Panc1 (cell line): ENCODE results near the gene TMEM115. TPM values are rescaled to one million over a fixed set of nuclear protein-coding genes. Genes with fewer than 3 reads are reported as not detected.

ENCODE experiments used
- ATAC-seq: fragments of 200-7000 bp; cut with Tn5 transposase; 2 replicates; pipeline ENCODE4 v1.9.1; 2020; ENCODE audit warnings: mild to moderate bottlenecking, moderate library complexity
- BruUV-seq: library from RNA; stranded (reverse); fragments of 400-500 nt; replicated peaks from 2 replicates; lab custom pipeline; 2021; lab: Mats Ljungman, UMichigan
- CTCF ChIA-PET: fragments of 300-600 bp; sonication (Branson Sonifier 250); formaldehyde crosslinking; loops from one replicate; lab custom pipeline; 2022; ENCODE audit warnings: antibody characterized with exemption; lab: Charles Lee
- POLR2A ChIA-PET: fragments of 300-600 bp; sonication (Branson Sonifier 250); formaldehyde crosslinking; loops from one replicate; lab custom pipeline; 2022; ENCODE audit warnings: antibody characterized with exemption; lab: Charles Lee
- DNase-seq: peaks from one replicate; pipeline ENCODE4 v3.0.0-alpha.2; 2010; ENCODE audit warnings: low read depth, low spot score
- H3K27ac ChIP-seq: 2 replicates; pipeline ENCODE4 v1.5.1; 2011; ENCODE audit warnings: mild to moderate bottlenecking, low read length, inconsistent platforms
- H3K27me3 ChIP-seq: fragments of 200-500 bp; sonication (Bioruptor generic); 2 replicates; pipeline ENCODE4 v1.6.0; 2014; ENCODE audit warnings: low read length, inconsistent platforms; ENCODE audit not compliant: control insufficient read depth, insufficient read depth
- H3K36me3 ChIP-seq: fragments of 200-500 bp; sonication (Bioruptor generic); 2 replicates; pipeline ENCODE4 v1.5.1; 2014; ENCODE audit warnings: inconsistent platforms, mild to moderate bottlenecking, low read length, moderate library complexity; ENCODE audit not compliant: control insufficient read depth, insufficient read depth
- H3K4me1 ChIP-seq: 2 replicates; pipeline ENCODE4 v1.5.1; 2011; ENCODE audit warnings: inconsistent platforms, mild to moderate bottlenecking, low read length, moderate library complexity; ENCODE audit not compliant: control insufficient read depth, insufficient read depth
- H3K4me3 ChIP-seq, 2 experiments: 2 replicates each; pipeline ENCODE4 v1.5.1; 2011 to 2012; ENCODE audit warnings: low read depth in 2 of 2, low read length in 2 of 2, mild to moderate bottlenecking in 2 of 2, inconsistent platforms in 1 of 2, moderate library complexity in 1 of 2
- H3K9me3 ChIP-seq: fragments of 200-500 bp; sonication (Bioruptor generic); 2 replicates; pipeline ENCODE4 v1.5.1; 2014; ENCODE audit warnings: low read depth, mild to moderate bottlenecking, inconsistent platforms, low read length, moderate library complexity; ENCODE audit not compliant: control insufficient read depth, insufficient read depth
- CTCF ChIP-seq: fragments of 450-650 bp; IDR thresholded peaks from 2 replicates; pipeline ENCODE4 v1.5.1; 2017; ENCODE audit warnings: mild to moderate bottlenecking
- POLR2AphosphoS5 ChIP-seq: IDR thresholded peaks from 2 replicates; pipeline ENCODE4 v1.6.1; 2012; ENCODE audit warnings: mild to moderate bottlenecking, low read depth, low read length, moderate library complexity
- REST ChIP-seq, 2 experiments: IDR thresholded peaks; 2 replicates each; pipeline ENCODE4 v1.6.1; 2011 to 2012; ENCODE audit warnings: low read depth in 2 of 2, control low read depth in 1 of 2, low read length in 1 of 2, mild to moderate bottlenecking in 1 of 2, moderate library complexity in 1 of 2; ENCODE audit not compliant: insufficient read depth in 1 of 2
- SIN3A ChIP-seq: IDR thresholded peaks from 2 replicates; pipeline ENCODE4 v1.6.1; 2012; ENCODE audit warnings: low read depth, mild to moderate bottlenecking, low read length, moderate library complexity, borderline replicate concordance; ENCODE audit not compliant: insufficient read depth
- TCF7L2 ChIP-seq: IDR thresholded peaks from 2 replicates; pipeline ENCODE4 v1.6.1; 2011; ENCODE audit warnings: mild to moderate bottlenecking, low read depth, low read length, inconsistent platforms
- in situ Hi-C: cut with HindIII; loops from 2 replicates; pipeline ENCODE4 v1.10.0; 2016; ENCODE audit warnings: low sequenced_read_pairs, low pct_unique_long_range_greater_than_20kb
- intact Hi-C: fragments of 100-400 bp; cut with micrococcal nuclease; formaldehyde crosslinking; loops from one replicate; pipeline ENCODE4 v1.10.0; 2022; ENCODE audit not compliant: unreplicated experiment
- total RNA-seq: library from RNA; stranded (reverse); gene quantifications from one replicate; pipeline ENCODE4 v1.2.1, GENCODE V29; 2021; ENCODE audit not compliant: unreplicated experiment

Gene TMEM115
- total RNA-seq, 1 experiment from 2014 or later, result 30.2 TPM

DNA sequence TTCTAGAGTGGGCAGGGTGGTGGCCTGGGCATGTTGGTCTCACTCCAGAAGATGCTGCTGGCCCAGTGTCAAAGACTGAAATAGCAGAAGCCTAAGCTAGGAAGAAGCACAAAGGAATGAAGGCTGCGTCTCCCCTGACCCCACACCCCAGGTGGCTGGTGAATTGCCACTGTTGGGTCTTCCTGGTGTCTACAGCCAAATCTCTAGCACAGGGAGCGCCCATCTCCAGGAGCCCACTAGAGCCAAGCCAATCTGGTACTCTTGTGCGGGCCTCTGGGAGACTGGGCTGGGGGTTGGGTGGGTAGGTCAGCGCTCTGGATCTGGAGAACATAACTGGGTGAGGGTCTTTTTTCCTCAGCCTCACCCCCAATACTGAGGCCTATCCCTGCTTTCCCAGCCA is 32.2 kb downstream of the TMEM115 start:
- no peaks in the 10 kb centered on the region for H3K9me3 ChIP-seq
- H3K27ac ChIP-seq, result peak overlapping the region; percentile 89
- DNase-seq (no peak), ATAC-seq (no peak)
- no TSS peak for BruUV-seq
- no peaks in the 10 kb centered on the region for H3K27me3 ChIP-seq
- peaks cover 11% of the 10 kb centered on the region for H3K36me3 ChIP-seq
- peaks cover 25% of the 10 kb centered on the region for H3K4me1 ChIP-seq
- H3K4me3 ChIP-seq, result peak overlapping the region; percentile 87 to 89
- in situ Hi-C loops, result no loop called here
- intact Hi-C loops, result no loop called here
- CTCF ChIA-PET, result no interaction called here
- POLR2A ChIA-PET, result no interaction called here
- no peak for TF ChIP-seq TCF7L2
- TF ChIP-seq CTCF, result no peak
- no peak for TF ChIP-seq POLR2AphosphoS5
- TF ChIP-seq SIN3A, result no peak
- no peak for TF ChIP-seq REST (IDR thresholded peaks at IDR 0.05; ENCODE audit: insufficient read depth in 1 of 2, low read depth in 2 of 2, low read length in 1 of 2)

DNA sequence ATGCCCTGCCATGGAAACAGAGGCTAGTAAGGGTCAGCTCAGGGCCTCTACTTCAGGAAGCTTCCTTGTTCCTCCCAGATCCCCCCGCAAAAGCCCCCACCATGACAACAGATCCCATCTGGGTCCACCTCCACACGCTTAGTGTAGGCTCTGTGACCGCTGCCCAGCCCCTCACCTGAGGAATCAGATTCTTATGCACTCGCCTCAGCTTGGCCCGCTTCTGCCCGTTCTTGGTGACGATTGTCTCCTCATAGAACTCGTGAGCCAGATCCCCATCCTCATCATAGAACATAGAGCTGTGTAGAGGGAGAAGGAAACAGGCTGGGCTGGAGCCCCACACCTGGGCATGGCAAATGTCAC is 33.2 kb downstream of the TMEM115 start:
- ChIA-PET CTCF (no interaction called here), POLR2A (no interaction called here)
- ATAC-seq (no peak), DNase-seq (no peak)
- Histone ChIP-seq H3K9me3 (no peaks in the 10 kb centered on the region), H3K27ac (no peak overlapping the region), H3K4me1 (peaks cover 27% of the 10 kb centered on the region), H3K36me3 (peaks cover 11% of the 10 kb centered on the region), H3K27me3 (no peaks in the 10 kb centered on the region), H3K4me3 (no peak overlapping the region)
- TF ChIP-seq TCF7L2, result no peak
- TF ChIP-seq REST (IDR thresholded peaks at IDR 0.05; ENCODE audit: insufficient read depth in 1 of 2, low read depth in 2 of 2, low read length in 1 of 2), result no peak
- no peak for TF ChIP-seq SIN3A
- TF ChIP-seq POLR2AphosphoS5, result no peak
- TF ChIP-seq CTCF, result no peak
- intact Hi-C loops, result no loop called here
- in situ Hi-C loops, result no loop called here
- BruUV-seq, result no TSS peak
